Stimulated activated CD8-positive, alpha-beta memory T cell treated with anti-CD3 and anti-CD28 coated beads, Interleukin-4, amount 100 ng/mL, for 1 hour (primary cell): Measurements from ENCODE around the gene MOV10.

ENCODE experiments used
- DNase-seq, 2 donors: peaks; one replicate each; pipeline ENCODE4 v3.0.0-alpha.2; 2020; ENCODE audit warnings: low read depth in 2 of 2, low spot score in 1 of 2

MOV10 gene

DNA sequence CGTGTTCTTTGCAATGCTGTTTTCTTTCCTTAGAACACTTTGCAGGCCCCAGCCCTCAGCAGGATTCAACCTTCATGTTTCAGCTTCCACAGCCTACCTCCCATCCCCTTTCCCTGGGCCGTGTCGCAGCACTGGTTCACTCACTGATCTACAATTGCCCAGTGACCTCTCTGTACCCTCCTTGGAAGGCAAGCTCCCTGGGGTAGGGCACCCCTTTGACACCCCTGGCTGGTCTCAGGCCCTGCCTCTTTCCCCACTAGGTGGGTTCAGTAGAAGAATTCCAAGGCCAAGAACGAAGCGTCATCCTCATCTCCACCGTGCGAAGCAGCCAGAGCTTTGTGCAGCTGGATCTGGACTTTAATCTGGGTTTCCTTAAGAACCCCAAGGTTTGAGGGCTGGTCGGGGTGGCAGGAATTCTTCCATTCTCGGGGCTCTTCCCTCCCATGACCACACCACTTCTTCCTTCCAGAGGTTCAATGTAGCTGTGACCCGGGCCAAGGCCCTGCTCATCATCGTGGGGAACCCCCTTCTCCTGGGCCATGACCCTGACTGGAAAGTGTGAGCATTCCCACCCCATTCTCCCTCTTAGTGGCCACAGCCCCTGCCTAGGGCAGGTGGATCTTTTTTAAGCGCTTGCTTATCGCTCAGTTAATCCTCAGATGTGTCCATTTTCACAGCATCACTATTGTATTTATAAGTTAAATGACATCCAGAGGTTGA, 25.1 kb downstream of the MOV10 start:
- DNase-seq, result no peak

- DNase-seq, result peak; percentile 42 to 55
Measured at GRCh38 chr1:112700290-112701226, 26.1 kb downstream of the MOV10 start.

GRCh38 chr1:112701227-112702066, 27.0 kb downstream of the MOV10 start:
- DNase-seq, result no peak

GRCh38 chr1:112702067-112702395, 27.6 kb downstream of the MOV10 start:
- no peak for DNase-seq

DNA sequence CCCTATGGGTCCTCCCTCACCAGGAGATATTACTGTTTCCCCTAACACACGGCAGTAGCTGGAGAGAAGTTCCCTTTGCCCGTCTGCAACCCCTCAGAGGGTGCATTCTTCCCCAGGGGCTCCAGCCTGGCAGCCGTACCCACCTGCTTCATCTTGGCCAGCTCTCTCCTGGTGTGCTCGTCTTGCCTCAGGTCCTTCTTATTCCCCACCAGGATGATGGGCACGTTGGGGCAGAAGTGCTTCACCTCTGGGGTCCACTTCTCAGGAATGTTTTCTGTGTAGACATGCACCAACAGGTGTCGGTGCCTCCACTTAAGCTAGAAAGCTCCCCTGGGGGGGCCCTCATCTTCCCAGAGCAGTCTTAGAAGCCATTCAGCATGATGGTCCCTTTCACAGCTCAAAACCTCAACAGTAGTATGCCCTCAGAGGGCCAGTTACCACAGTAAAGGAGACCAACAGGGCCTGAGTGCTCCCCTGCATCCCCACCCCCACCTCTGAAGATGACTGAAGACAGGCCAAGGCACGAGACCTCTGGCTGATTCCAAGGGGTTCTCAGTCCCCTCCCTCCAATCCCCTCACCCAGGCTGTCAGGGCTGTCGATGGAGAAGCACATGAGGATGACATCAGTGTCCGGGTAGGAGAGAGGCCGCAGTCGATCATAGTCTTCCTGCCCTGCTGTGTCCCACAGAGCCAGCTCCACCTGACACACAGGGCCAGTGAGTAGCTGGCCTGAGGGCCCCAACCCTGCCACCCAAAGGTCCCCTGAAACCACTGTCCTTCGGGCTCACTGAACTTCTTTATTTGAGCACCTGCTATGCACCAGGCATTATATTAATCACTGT, 28.2 kb downstream of the MOV10 start:
- no peak for DNase-seq

- DNase-seq, result no peak
Measured at GRCh38 chr1:112703706-112704105, 29.2 kb downstream of the MOV10 start.

GRCh38 chr1:112704391-112704933, 30.0 kb downstream of the MOV10 start:
- no peak for DNase-seq

DNA sequence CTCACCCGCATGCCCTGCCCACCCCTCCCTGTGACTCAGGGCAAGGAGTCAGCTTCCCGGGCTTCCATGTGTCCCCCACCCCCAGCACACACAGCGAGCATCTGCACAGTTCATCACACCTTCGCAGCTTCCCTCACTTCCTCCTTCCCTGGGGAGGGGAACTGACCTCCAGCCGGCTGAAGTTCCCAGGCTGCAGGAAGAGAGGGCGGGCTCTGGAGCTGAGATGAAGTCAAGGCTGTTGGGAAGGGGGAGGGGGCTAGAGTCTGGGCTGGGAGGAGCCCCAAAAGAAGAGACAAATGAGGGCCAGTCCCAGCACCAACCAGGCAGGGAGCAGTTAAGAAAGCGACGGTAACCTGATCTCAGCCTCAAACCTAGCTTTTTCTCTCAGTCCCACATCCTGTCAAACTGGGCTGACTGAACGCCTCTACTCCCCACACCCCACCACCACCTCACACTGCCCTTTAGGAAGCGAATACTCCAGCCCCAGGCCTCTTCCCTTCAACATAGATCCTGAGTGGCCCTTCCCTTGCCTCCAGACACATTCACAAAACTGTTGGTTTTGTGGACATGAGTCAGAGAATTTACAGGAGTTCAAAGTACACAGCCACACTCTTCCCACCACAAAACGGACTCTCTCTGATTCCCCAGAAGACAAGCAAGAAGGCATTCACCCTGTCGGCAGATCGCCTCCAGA, 30.6 kb downstream of the MOV10 start:
- DNase-seq, result no peak

DNA sequence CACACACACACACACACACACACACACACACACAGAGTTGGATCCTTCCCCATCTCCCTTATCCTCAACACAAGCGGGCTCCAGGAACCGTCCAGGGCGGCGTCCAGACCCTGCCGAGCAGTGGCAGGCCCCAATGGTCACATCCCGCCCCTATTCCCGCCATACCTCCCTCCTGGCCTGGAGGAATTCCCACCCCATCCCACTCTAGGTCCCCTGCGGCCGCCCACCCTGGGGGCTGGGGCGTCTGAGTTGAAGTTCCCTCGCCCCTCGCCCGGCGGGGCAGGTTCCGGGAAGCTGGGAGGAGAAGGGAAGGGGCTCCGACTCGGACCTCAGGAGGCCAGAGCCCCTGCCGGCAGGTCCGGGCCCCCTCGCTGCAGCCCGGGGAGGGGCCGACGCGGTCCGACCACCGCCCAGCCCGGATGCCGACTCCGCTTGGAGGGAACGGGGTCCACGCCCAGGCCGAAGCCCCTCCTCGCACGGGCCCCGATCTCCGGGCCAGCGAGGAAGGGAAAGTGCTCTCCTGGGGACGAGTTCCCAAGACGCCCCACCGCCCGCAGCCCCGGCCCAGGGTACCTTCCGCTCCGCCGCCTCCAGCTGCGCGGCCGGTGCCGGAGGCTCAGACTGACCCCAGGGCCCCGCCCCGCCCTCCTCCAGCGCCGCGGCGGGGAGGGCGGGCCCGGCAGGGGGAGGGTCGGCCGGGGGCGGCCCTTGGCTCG, 32.2 kb downstream of the MOV10 start, which contains the start of gene RHOC:
Gene RHOC, minus strand, starts transcription at position 623 of the 716 bp plus-strand sequence. CDS start 3,328 bp downstream, outside the sequence.
- DNase-seq, result no peak

DNA sequence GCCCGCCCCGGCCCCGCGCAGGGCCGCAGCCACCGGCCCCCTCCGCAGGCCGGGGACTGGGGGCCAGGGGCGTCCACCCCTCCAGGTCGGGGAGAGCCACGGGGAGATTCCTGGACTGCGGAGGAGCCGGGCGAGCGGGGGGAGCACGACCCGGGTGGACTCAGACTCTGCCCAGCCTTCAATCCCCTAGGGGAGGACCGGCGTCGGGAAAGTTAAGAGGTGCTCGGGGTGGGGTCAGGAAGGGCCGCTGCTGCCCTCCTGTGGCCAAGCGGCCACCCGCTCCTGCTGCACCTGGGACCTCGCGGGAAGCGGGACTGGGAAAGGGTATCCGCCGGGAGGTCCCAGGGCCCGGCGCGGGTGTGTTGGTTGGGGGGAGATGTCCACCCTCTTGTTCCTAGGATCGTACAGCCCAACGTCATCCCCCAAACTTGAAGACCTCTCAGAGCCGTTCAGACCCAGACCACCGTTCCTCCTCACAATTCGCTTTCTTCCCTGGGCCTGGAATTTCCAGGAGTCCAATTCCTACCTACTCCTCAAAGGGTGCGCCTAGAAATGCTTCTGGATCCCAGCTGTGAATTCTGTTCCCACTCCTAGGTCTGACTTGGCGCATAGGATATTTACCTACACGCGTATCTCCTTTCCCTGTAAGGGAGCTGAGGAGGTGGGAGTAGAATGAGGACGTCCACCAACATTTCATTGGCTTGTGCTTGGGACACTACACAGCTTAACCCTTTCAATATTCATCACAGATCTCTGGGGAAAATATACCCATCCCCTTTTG, 33.0 kb downstream of the MOV10 start:
- no peak for DNase-seq

GRCh38 chr1:112708002-112708448, 33.6 kb downstream of the MOV10 start:
- no peak for DNase-seq

DNA sequence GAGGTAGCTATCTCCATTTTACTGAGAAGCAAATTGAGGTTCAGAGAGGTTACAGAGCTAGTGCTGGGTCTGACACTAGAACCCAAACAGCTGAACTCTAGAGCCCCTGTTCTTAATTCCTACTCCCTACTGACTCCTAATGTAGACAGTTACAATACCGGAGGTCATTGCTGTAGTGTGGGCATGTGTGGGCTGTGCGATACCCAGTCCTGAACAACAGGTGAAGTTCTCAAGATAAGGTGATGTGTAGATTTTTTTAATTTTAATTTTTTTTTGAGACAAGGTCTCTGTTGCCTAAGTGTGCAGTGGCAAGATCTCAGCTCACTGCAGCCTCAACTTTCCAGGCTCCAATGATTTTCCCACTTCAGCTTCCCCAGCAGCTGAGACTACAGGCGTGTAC, 34.0 kb downstream of the MOV10 start:
- no peak for DNase-seq

DNA sequence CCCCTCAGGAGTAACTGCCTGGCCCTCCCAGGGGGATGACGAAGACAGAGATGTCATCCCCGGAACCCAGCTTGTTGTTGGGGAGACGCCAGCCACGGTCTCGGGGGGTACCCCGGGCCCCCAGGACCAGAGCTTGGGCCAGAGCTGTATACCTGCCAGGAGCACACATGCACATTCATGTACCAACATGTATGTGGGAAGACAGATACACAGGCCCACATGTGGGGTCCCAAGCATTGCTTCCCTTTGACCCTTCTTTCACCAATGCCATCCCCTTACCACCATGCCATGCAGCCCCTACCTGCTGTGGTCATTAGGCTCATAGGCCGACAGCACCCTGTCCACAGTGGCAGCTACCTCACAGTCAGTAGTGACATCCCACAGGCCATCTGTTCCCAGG, 35.7 kb downstream of the MOV10 start:
- no peak for DNase-seq

DNA sequence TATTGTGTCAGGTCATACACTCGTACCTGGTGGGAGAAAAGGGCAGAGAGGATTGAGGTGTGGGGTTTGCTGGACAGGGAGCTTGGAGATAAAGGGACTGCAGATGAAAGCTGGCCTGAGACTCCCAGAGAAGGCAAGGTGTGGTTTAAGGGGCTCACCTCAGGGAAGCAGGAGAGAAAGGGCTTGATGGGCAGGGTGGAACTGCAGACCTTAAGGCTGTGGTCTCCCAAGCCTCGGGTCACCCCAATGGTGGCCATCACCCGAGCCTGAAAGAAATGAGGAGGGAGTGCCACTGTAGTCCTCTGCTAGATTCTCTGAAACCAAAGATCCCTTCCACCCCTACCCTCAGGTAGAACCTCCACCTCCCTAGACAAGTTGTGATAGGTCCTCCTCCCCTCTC, 36.1 kb downstream of the MOV10 start:
- DNase-seq, result no peak

DNA sequence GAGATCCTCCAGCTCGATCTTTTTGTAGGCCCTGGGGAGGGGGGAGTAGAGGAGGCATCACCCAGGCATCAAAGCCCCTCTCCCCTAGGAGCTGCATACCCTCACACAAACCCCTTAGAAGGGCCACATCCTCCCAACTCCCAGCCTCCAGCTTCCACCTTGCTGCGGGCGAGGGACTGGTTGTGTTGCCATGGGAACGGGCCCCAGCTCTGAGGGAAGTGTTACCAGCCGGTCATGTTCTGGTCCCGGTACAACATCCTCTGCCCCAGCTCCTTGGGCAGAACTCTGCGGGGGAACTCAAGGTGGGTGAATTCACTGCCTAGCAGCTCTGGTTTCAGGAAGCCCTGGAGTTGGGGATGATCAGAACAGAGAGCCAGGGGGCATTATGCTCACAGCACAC, 36.6 kb downstream of the MOV10 start:
- DNase-seq, result no peak

GRCh38 chr1:112711670-112712069, 37.2 kb downstream of the MOV10 start:
- DNase-seq, result no peak

- no peak for DNase-seq
Measured at GRCh38 chr1:112712191-112712590, 37.7 kb downstream of the MOV10 start.

GRCh38 chr1:112712701-112713128, 38.3 kb downstream of the MOV10 start:
- DNase-seq, result no peak
